H1 (cell line): ENCODE results near the gene CPT1A.

Source experiments
- CTCF ChIP-seq, 3 experiments: IDR thresholded peaks; 1 replicate in 2 of 3; 2 replicates in 1 of 3; pipeline versions ENCODE4 v1.5.1 to v1.6.1; 2011; ENCODE audit warnings: low read length in 3 of 3, mild to moderate bottlenecking in 3 of 3, inconsistent platforms in 2 of 3, low read depth in 1 of 3, moderate library complexity in 1 of 3; ENCODE audit not compliant: insufficient read depth in 1 of 3; ENCODE audit errors: control extremely low read depth in 1 of 3
- EGR1 ChIP-seq: IDR thresholded peaks from 2 replicates; pipeline ENCODE4 v1.6.1; 2011; ENCODE audit warnings: low read depth, low read length, borderline replicate concordance
- EP300 ChIP-seq, 2 experiments: IDR thresholded peaks; 1 replicate in 1 of 2; 2 replicates in 1 of 2; pipeline ENCODE4 v1.6.1; 2011 to 2012; ENCODE audit warnings: low read depth in 2 of 2, low read length in 2 of 2, mild to moderate bottlenecking in 2 of 2, borderline replicate concordance in 1 of 2, inconsistent platforms in 1 of 2, moderate library complexity in 1 of 2
- TAF1 ChIP-seq: IDR thresholded peaks from 2 replicates; pipeline ENCODE4 v1.6.1; 2011; ENCODE audit warnings: mild to moderate bottlenecking, low read depth, low read length

GRCh38 chr11:68840661-68841653 lies 759 bp downstream of the CPT1A start:
- TF ChIP-seq EGR1 = no peak
- TF ChIP-seq EP300 (IDR thresholded peaks at IDR 0.05; ENCODE audit: borderline replicate concordance in 1 of 2, low read depth in 2 of 2, low read length in 2 of 2) = no peak
- no peak for TF ChIP-seq CTCF (IDR thresholded peaks at IDR 0.05; ENCODE audit: control extremely low read depth in 1 of 3, insufficient read depth in 1 of 3, low read depth in 1 of 3, low read length in 3 of 3)
- TF ChIP-seq TAF1 = no peak
